Measurements from ENCODE around the gene ZBTB16.

Gene ZBTB16

DNA sequence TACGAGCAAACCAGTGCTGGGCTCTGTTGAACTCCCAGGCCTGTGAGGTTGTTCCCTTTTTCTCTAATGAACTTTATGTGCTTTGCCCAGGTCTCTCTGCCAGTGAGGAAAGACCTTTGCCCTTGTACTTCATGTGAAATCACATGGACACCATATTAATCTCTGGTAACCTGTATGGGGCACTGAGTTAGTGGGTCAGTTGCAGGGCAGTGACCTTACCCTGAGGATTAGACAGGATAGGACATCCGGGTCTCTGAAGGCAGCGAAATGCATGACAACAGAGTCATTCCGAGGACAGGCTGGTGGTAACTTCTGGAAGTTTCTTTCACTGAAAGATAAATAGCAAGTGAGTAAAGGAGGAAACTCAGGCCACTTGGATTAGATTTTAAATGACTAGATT is 93.7 kb downstream of the ZBTB16 start:
- DNase-seq (ENCODE audit: low spot score), result no peak

DNA sequence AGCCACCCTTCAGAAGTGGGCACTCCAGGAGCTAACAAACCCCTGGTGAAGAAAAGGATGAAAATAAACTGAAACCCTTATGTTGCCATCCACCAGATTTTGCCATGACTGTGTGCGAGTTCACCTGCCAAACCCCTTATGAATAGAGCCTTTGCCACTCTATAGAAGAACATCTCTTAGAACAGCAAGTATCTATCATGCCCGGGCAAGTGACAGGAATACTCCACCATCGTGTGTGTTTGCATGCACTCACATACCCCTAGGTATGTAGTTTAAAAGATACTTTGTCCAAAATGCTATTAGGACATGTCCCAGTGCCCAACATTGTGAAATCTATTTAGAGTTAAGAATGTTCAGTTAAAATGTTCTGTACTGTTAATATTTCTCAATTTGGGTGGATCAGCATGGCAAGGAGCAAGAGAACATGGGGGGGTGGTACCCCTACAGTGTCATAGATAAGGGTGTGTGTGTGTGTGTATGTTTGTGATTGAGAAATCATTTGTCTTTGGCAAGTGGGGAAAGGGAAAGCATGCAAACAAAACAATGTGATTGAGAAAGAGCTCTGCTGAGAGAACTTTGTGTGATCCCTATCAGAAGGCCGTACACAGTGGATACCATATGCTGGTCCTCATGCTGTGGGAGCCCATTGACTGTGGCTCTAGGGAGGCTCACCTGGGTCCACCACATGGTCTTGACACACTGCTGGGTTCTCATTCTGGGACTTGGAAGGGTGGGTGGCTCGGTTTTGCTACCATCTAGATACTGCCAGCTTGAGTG is 94.9 kb downstream of the ZBTB16 start:
- no peak for DNase-seq (ENCODE audit: low spot score)

DNA sequence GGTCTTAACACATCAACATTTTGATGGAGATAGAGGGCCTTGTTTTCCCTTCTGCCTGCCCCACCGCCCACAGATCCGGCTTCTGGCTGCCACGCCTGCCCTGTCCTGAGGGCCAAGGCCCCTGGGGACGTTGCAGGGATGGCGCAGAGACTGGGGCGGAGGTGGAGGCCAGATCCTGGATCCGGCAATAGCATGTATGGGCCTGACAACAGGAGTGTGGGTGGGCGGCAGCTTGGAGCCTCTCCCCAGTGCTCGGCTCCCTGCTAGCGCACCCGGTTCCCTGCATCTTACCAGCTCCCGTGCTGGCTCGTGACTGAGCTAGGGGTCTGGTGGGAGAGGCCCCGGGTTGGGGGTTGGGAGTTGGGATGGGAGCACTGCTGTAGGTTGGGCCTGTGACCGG is 95.6 kb downstream of the ZBTB16 start:
- no peak for DNase-seq (ENCODE audit: low spot score)

GRCh38 chr11:114156131-114156581 is 96.6 kb downstream of the ZBTB16 start:
- no peak for DNase-seq (ENCODE audit: low spot score)

DNA sequence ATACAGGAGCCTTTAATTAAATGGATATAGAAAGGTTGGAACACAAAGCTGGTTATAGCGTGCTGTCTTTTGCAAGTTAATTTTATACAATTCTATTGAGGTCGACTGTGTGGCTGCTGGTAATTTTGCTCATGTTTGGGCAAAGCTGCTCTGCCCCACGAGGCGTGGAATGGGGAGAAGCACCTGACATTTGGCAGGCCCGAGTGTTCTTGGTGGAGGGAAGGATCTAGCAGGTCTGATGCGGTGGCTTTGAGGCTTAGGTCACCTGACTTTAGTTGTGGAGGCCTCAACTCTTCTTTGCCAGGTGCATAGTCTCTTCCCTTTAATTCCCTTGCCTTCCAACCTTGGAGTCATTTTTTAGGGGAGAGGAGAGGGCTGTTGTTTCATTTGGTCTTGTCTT is 97.3 kb downstream of the ZBTB16 start:
- DNase-seq (ENCODE audit: low spot score), result no peak

GRCh38 chr11:114157476-114158050 is 98.1 kb downstream of the ZBTB16 start:
- DNase-seq (ENCODE audit: low spot score), result no peak

DNA sequence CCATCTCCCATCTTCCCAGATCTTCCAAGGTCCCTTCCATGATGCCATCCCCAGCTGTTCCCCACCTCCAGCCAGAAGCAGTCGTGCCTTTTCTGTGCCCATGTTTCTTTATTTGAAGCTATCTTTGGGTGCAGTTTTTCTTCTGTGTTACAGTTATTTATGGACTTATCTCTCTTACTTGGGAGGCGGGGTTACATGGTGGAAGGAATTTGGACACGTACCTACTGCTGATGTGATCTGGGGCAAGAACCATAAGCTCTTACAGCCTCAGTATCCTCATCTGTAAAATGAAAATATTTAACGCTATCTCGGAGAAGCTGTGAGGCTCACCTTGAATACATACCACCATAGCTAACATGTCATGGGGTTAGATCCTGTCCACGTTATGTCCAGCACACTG is 98.9 kb downstream of the ZBTB16 start:
- DNase-seq (ENCODE audit: low spot score), result no peak

DNA sequence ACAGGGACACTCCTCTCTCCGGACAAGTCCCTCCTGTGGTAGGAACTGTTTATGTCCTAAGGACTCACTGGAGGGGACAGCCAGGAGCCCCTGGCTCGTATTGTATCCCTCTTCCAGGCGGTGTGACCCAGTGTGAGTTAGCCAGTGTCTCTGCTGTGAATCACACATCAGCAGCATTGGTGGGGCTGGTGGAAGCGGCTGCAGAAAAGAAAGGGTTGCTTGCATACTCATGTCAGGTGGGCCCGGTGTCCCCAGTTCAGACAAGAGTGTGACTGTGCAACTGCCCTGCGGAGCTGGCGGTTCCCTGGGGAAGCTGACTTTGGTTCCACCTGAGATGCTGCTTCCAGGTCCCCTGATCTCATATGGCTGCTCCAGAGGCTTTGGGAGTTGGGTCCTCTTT is 99.4 kb downstream of the ZBTB16 start:
- no peak for DNase-seq (ENCODE audit: low spot score)

GRCh38 chr11:114159320-114159719 is 99.8 kb downstream of the ZBTB16 start:
- peak; percentile 12 for DNase-seq (ENCODE audit: low spot score)

DNA sequence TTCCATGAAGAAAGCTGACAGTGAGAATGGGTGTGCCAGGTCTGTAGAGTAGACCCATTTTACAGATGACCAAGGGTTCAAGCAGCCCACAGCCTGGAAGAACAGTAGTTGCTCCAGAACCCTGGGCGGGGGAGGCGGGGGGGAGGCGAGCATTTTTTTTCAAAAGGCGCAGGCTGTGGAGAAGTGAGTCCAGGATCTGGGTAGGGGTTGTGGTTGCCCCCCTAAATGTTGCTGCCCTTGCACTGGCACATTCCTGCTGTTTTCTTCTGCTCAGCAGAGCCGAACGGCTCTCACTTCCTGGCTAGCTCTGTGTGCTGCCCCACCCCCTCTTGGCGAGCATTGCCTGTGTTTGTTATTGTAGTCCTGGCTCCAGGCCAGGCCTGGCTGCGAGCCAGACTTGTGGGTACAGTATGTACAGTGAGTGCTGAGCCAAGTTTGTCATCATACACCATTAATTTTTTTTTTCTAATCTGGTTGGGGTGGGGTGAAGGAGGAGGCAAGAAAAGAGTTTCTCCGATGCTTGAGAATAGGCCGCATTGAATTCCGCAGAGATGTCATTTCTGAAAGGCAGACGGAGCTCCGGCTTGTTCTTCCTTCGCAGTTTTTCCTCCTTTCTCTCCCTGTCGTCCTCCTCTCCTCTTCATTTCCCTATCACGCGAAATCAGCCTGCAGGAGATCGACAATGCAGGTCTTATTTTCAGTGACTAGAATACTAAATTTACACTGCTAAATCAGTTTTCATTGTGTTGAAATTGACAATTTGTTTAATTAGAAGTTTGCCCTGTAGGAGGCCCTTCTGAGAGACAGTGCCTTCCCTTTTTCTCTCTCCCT is 100.5 kb downstream of the ZBTB16 start:
- DNase-seq (ENCODE audit: low spot score), result peak; percentile 98

DNA sequence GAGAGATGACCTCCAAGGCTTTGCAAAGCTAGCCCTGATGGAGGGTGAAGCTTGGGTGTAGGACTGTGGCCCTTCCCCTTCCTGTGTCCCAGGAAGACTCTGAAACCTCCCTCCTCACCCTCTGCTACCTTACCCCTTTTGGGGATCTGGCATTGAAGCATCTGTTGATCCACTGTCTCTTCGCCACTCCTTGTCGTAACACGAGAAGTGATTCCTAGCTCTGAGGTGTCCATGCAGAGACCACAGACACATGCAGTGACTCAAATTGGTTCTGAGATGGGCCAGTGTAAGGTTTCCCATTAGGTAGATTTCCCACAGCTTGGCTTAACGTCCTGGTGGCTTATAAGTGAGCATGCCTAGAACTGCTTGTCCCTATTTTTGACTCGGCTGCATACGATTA is 101.4 kb downstream of the ZBTB16 start:
- peak; percentile 8 for DNase-seq (ENCODE audit: low spot score)

GRCh38 chr11:114161486-114162250 is 102.2 kb downstream of the ZBTB16 start:
- no peak for DNase-seq (ENCODE audit: low spot score)

- DNase-seq (ENCODE audit: low spot score), result no peak
Measured at GRCh38 chr11:114162719-114163123, 103.2 kb downstream of the ZBTB16 start.

DNA sequence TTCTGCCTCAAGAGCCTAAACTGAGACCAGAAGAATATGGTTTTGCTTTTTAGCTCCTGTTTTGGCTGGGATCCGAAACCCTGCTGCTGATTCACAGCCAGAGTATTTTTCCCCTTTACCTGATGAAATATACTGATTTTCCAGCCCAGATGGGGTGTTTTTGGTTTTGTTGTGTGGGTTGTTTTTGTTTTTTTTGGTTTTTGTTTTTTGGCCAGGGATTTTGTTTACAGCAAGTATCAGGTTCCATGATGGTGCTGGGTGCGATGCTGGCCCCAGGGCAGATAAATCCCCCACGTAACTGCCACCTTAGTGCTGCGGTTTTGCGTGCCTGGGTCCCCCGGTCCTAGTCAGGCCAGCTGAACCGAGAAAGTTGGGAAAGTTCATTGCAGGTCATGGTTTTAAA is 103.7 kb downstream of the ZBTB16 start:
- DNase-seq (ENCODE audit: low spot score), result no peak

DNA sequence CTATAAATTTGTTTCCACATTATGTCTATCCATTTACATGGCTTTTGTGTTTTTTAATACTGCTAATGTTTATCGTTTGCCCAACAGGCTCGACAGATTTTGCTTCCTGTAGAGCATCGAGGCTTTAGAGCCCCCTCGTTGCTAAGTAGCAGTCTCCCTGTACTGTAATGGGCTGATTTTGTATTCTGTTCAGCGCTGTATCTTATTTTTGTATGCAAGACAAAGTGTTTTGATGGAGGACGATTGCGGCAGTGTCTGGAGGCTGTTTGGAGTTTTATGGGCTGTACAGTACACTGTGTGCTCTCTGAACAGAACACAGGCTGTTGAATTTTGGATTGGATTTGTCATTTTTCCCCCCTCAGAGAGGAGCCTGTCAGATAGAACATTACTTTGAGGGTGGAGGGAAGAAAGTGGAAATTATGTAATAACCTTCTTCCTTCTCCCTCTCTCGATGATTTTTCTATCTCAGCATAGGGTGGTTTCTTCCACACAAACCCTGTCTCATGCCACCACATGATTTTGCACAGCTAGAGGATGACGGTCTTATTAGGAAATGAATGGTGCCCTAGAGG is 104.4 kb downstream of the ZBTB16 start:
- DNase-seq (ENCODE audit: low spot score), result no peak

DNA sequence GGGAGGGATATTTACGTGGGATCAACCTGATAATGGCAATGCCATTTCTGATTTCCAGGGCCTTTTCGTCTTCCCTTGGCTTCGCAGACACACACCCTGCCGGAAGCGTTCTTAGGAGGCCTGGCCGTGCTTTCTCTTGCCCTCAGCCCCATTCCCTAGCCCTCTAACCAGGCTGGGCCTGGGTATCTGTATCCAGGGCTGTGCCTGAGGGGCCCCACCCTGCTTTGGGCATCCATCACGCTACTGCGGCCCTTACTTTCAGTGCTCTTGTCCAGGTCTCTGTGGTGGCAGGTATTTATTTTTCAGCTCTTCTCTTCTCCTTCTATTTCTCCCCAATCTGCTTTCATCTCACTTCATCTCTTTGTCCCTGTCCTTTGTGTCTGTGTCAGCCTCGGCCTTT is 105.0 kb downstream of the ZBTB16 start:
- no peak for DNase-seq (ENCODE audit: low spot score)

GRCh38 chr11:114165326-114166230 is 106.1 kb downstream of the ZBTB16 start:
- DNase-seq (ENCODE audit: low spot score), result no peak

DNA sequence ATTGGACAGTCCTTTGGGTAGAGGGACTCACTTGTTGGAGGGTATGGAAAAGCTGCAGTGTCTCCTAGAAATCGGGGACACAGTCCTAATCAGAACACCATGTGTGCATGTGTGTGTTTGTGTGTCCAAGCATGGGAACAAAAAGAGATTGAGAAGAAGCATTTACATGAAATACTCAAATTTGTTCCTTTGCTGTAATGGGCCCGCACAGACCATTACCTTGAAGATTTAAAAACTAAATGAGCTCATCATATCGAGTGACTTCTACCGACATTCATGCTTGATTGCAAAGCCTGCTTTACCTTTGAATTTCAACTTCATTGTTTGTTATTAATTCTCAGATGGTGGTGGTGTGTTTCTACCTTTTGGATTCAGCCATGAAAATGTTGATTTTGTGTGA is 106.9 kb downstream of the ZBTB16 start:
- peak; percentile 27 for DNase-seq (ENCODE audit: low spot score)

DNA sequence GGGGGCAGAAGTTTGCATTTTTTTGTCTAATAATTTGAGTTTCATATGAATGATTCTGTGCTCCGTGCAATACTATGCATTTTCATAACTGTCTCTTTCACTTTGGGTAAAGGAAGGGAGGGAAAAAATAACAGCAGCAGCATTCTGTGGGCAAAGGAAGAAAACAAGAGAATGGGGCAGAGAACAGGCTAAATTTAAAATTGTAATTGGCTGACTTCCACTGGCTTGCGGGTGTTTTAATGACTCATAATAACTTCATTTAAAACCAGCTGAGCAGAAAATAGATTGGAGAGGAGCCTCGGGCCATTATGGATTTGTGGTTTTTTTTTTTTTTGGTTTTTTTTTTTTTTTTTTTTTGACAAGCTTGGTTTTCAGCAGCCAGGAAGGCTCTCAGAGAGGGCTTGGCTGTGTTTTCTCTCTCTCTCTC is 107.4 kb downstream of the ZBTB16 start:
- DNase-seq (ENCODE audit: low spot score), result peak; percentile 56

GRCh38 chr11:114167355-114167754 is 107.8 kb downstream of the ZBTB16 start:
- DNase-seq (ENCODE audit: low spot score), result no peak
